ENCODE results near the gene ARL2.
A peak's percentile ranks its signal among the peaks of the same experiment; 100 is the strongest.
"Not testable (repeated sequence)": the region's sequence is repeated elsewhere in the genome, so short reads cannot be mapped to it uniquely, and the experiment has no call there.

The ARL2 gene

GRCh38 chr11:65019824-65020223 lies 5.9 kb downstream of the ARL2 start:
- no peak for DNase-seq (ENCODE audit: extremely low read depth, low read depth)
- H3K4me3 ChIP-seq (replicated peaks; ENCODE audit: low read depth, low read length) = no peak overlapping the region
- no peak for TF ChIP-seq CTCF (IDR thresholded peaks at IDR 0.05; ENCODE audit: low read depth, low read length, missing control alignments)

GRCh38 chr11:65021003-65021402 lies 7.0 kb downstream of the ARL2 start:
- no peak for TF ChIP-seq CTCF (IDR thresholded peaks at IDR 0.05; ENCODE audit: low read depth, low read length, missing control alignments)
- no peak for DNase-seq (ENCODE audit: extremely low read depth, low read depth)
- no peak overlapping the region for H3K4me3 ChIP-seq (replicated peaks; ENCODE audit: low read depth, low read length)

- no peak for TF ChIP-seq CTCF (IDR thresholded peaks at IDR 0.05; ENCODE audit: low read depth, low read length, missing control alignments)
- no peak overlapping the region for H3K4me3 ChIP-seq (replicated peaks; ENCODE audit: low read depth, low read length)
- DNase-seq (ENCODE audit: extremely low read depth, low read depth) = no peak
These were observed 7.5 kb downstream of the ARL2 start for GRCh38 chr11:65021509-65021908.

- not testable (repeated sequence) for DNase-seq (ENCODE audit: extremely low read depth, low read depth); H3K4me3 ChIP-seq (replicated peaks; ENCODE audit: low read depth, low read length)
These were observed 9.5 kb downstream of the ARL2 start for GRCh38 chr11:65023502-65023901.

- no peak for TF ChIP-seq CTCF (IDR thresholded peaks at IDR 0.05; ENCODE audit: low read depth, low read length, missing control alignments)
- peak overlapping the region; percentile 53 for H3K4me3 ChIP-seq (replicated peaks; ENCODE audit: low read depth, low read length)
These were observed 12.8 kb downstream of the ARL2 start for GRCh38 chr11:65026810-65027209.

GRCh38 chr11:65027213-65028067 lies 13.5 kb downstream of the ARL2 start, which contains the start of gene SNX15:
TSS of gene SNX15 (plus strand) at chr11:65027439. CDS start at chr11:65027538, 99 bp downstream.
- peak; percentile 87 for DNase-seq (ENCODE audit: extremely low read depth, low read depth)
- peak; percentile 55 for TF ChIP-seq CTCF (IDR thresholded peaks at IDR 0.05; ENCODE audit: low read depth, low read length, missing control alignments)

More at GRCh38 chr11:65026810-65027209, 12.8 kb downstream of the ARL2 start:
- DNase-seq (ENCODE audit: extremely low read depth, low read depth) = no peak

GRCh38 chr11:65032216-65032615 lies 18.3 kb downstream of the ARL2 start:
- no peak overlapping the region for H3K4me3 ChIP-seq (replicated peaks; ENCODE audit: low read depth, low read length)
- no peak for DNase-seq (ENCODE audit: extremely low read depth, low read depth)
- TF ChIP-seq CTCF (IDR thresholded peaks at IDR 0.05; ENCODE audit: low read depth, low read length, missing control alignments) = no peak

More at GRCh38 chr11:65027213-65028067, 13.5 kb downstream of the ARL2 start, which contains the start of gene SNX15:
- peak within 1 kb of the TSS; percentile 53 for H3K4me3 ChIP-seq (replicated peaks; ENCODE audit: low read depth, low read length)

All from HFF-Myc (cell line).